Naive thymus-derived CD4-positive, alpha-beta T cell (primary cell): ENCODE data around the gene TNFAIP8L2. TPM values are rescaled to one million over a fixed set of nuclear protein-coding genes. Genes with fewer than 3 reads are reported as not detected.

ENCODE experiments used
- ATAC-seq: fragments of 150-1000 bp; cut with Tn5 transposase; 2 replicates; pipeline ENCODE4 v1.10.0; 2021; ENCODE audit warnings: mild to moderate bottlenecking, moderate library complexity
- CTCF ChIA-PET: fragments of 350-600 bp; sonication (Branson Sonifier 250); formaldehyde crosslinking; loops from one replicate; lab custom pipeline; 2021; ENCODE audit warnings: antibody characterized with exemption; lab: Charles Lee
- POLR2A ChIA-PET: fragments of 350-600 bp; sonication (Branson Sonifier 250); formaldehyde crosslinking; loops from one replicate; lab custom pipeline; 2021; ENCODE audit warnings: antibody characterized with exemption, inconsistent platforms; lab: Charles Lee
- DNase-seq, 9 donors: peaks; one replicate each; pipeline versions ENCODE4 v3.0.0 to v3.0.0-alpha.2; 2020 to 2022; ENCODE audit warnings: mixed read lengths in 1 of 9
- H3K27ac ChIP-seq: one replicate; pipeline ENCODE4 v1.7.0; 2013; ENCODE audit warnings: mild to moderate bottlenecking, low read depth, low read length, moderate library complexity
- H3K27me3 ChIP-seq, 2 donors: one replicate each; pipeline ENCODE4 v1.7.0; 2013; ENCODE audit warnings: low read length in 2 of 2, mild to moderate bottlenecking in 2 of 2, moderate library complexity in 2 of 2; ENCODE audit not compliant: control insufficient read depth in 2 of 2, insufficient read depth in 2 of 2
- H3K36me3 ChIP-seq, 3 experiments: 1 replicate in 2 of 3; 2 replicates in 1 of 3; pipeline ENCODE4 v1.7.0; 2013; ENCODE audit warnings: low read length in 3 of 3, mild to moderate bottlenecking in 3 of 3, moderate library complexity in 1 of 3; ENCODE audit not compliant: insufficient read depth in 3 of 3, control insufficient read depth in 2 of 3
- H3K4me1 ChIP-seq, 2 donors: one replicate each; pipeline ENCODE4 v1.7.0; 2013; ENCODE audit warnings: low read length in 2 of 2, mild to moderate bottlenecking in 2 of 2, moderate library complexity in 1 of 2; ENCODE audit not compliant: control insufficient read depth in 2 of 2, insufficient read depth in 2 of 2
- H3K4me3 ChIP-seq: 2 replicates; pipeline ENCODE4 v1.7.0; 2013; ENCODE audit warnings: mild to moderate bottlenecking, low read length
- H3K9me3 ChIP-seq, 3 experiments: 1 replicate in 2 of 3; 2 replicates in 1 of 3; pipeline ENCODE4 v1.7.0; 2013; ENCODE audit warnings: low read length in 3 of 3; ENCODE audit not compliant: control insufficient read depth in 2 of 3
- H3K27ac Mint-ChIP-seq, 9 donors: one replicate each; pipeline ENCODE4 v1.8.0; 2020 to 2022; ENCODE audit warnings: mixed read lengths in 9 of 9, mild to moderate bottlenecking in 8 of 9, moderate library complexity in 5 of 9, inconsistent platforms in 2 of 9
- H3K27me3 Mint-ChIP-seq, 5 donors: one replicate each; pipeline ENCODE4 v1.8.0; 2021 to 2022; ENCODE audit warnings: mixed read lengths in 5 of 5, mild to moderate bottlenecking in 1 of 5
- H3K36me3 Mint-ChIP-seq, 5 donors: one replicate each; pipeline ENCODE4 v1.8.0; 2020 to 2022; ENCODE audit warnings: mixed read lengths in 5 of 5, mild to moderate bottlenecking in 3 of 5, inconsistent platforms in 1 of 5
- H3K4me1 Mint-ChIP-seq, 7 donors: one replicate each; pipeline ENCODE4 v1.8.0; 2020 to 2022; ENCODE audit warnings: mixed read lengths in 7 of 7, mild to moderate bottlenecking in 3 of 7, inconsistent platforms in 1 of 7
- H3K4me3 Mint-ChIP-seq, 10 donors: one replicate each; pipeline ENCODE4 v1.8.0; 2020 to 2022; ENCODE audit warnings: mild to moderate bottlenecking in 10 of 10, mixed read lengths in 10 of 10, moderate library complexity in 6 of 10, inconsistent platforms in 2 of 10
- H3K9me3 Mint-ChIP-seq, 11 donors: one replicate each; pipeline ENCODE4 v1.8.0; 2020 to 2022; ENCODE audit warnings: mixed read lengths in 11 of 11, mild to moderate bottlenecking in 4 of 11, inconsistent platforms in 1 of 11, moderate library complexity in 1 of 11
- intact Hi-C, 2 donors: fragments of 100-400 bp; cut with micrococcal nuclease; formaldehyde crosslinking; loops; one replicate each; pipeline ENCODE4 v1.15.1; 2023
- polyA plus RNA-seq, 2 donors: library from polyadenylated mRNA; unstranded; fragments of 300-500 nt; fragmentation: Illumina TruSeq; gene quantifications; one replicate each; pipeline ENCODE4 v1.2.3, GENCODE V29; 2021
- total RNA-seq, 6 experiments: library from RNA in 5 of 6; stranded (reverse) in 5 of 6; gene quantifications; 1 replicate in 5 of 6; 2 replicates in 1 of 6; pipeline ENCODE4 v1.2.3 and lab custom pipeline; 2021 to 2026

Gene TNFAIP8L2
- total and polyA plus RNA-seq, 7 experiments from 2014 or later: 3.1 to 77.3 (median 37.6) TPM

- H3K27ac Mint-ChIP-seq: peak overlapping the region; percentile 13 to 94 (median 84)
- ChIA-PET CTCF (interaction anchor here (0.6 to 2.5 kb wide), 7 partner anchors 14 to 166 kb away, joined by 3 to 16 read pairs (median 4); partner anchors contain the start of gene TNFAIP8L2), POLR2A (interaction anchor here (0.6 to 3.1 kb wide), 22 partner anchors 10 to 496 kb away, joined by 3 to 19 read pairs (median 4); partner anchors contain the start of genes C1orf56, LYSMD1, SCNM1 and TNFAIP8L2)
- peaks cover 0 to 4% (median 0%) of the 10 kb centered on the region in 5 donors for H3K36me3 Mint-ChIP-seq
- H3K4me3 Mint-ChIP-seq: peak overlapping the region; percentile 70 to 88 (median 83)
- H3K27me3 Mint-ChIP-seq: peaks cover 0 to 12% (median 0%) of the 10 kb centered on the region in 5 donors
- Histone ChIP-seq H3K27ac (peak overlapping the region; percentile 58), H3K4me1 (peaks cover 0 to 4% of the 10 kb centered on the region in 2 donors), H3K4me3 (peak overlapping the region; percentile 49), H3K9me3 (no peaks in the 10 kb centered on the region), H3K27me3 (no peaks in the 10 kb centered on the region), H3K36me3 (no peaks in the 10 kb centered on the region)
- peaks cover 4 to 15% (median 11%) of the 10 kb centered on the region in 7 donors for H3K4me1 Mint-ChIP-seq
- intact Hi-C loops: loop anchor here in 1 of 2 donors (1.0 kb wide), 3 partner anchors 15 to 61 kb away; partner anchors contain the start of genes GABPB2, SEMA6C and TNFAIP8L2
- H3K9me3 Mint-ChIP-seq: no peaks in the 10 kb centered on the region
- DNase-seq (peak; percentile 37 to 92 (median 86)), ATAC-seq (peak; percentile 99)
Measured at GRCh38 chr1:151130987-151131586, 25.4 kb upstream of the TNFAIP8L2 start.

- Histone ChIP-seq H3K36me3 (no peaks in the 10 kb centered on the region), H3K4me1 (peaks cover 0 to 4% of the 10 kb centered on the region in 2 donors), H3K27ac (no peak overlapping the region), H3K27me3 (no peaks in the 10 kb centered on the region), H3K4me3 (peak overlapping the region; percentile 49), H3K9me3 (no peaks in the 10 kb centered on the region)
- H3K4me3 Mint-ChIP-seq: peak overlapping the region; percentile 70 to 88 (median 83)
- no peak for ATAC-seq
- POLR2A ChIA-PET: interaction anchor here (0.6 to 3.1 kb wide), 20 partner anchors 9 to 158 kb away, joined by 3 to 19 read pairs (median 4); partner anchors contain the start of genes C1orf56, LYSMD1, SCNM1 and TNFAIP8L2
- intact Hi-C loops: loop anchor here in 1 of 2 donors (1.0 kb wide), 3 partner anchors 14 to 62 kb away; partner anchors contain the start of genes GABPB2, SEMA6C and TNFAIP8L2
- no peak for DNase-seq
- CTCF ChIA-PET: interaction anchor here (0.5 to 2.5 kb wide), 8 partner anchors 13 to 166 kb away, joined by 3 to 16 read pairs (median 4); partner anchors contain the start of gene TNFAIP8L2
- peaks cover 8 to 15% (median 11%) of the 10 kb centered on the region in 7 donors for H3K4me1 Mint-ChIP-seq
- H3K9me3 Mint-ChIP-seq: peaks cover 0 to 3% (median 0%) of the 10 kb centered on the region in 11 donors
- peaks cover 0 to 6% (median 5%) of the 10 kb centered on the region in 5 donors for H3K36me3 Mint-ChIP-seq
- H3K27ac Mint-ChIP-seq: peak overlapping the region; percentile 13 to 94 (median 83)
- peaks cover 0 to 12% (median 0%) of the 10 kb centered on the region in 5 donors for H3K27me3 Mint-ChIP-seq
Measured at GRCh38 chr1:151131701-151132334, 24.6 kb upstream of the TNFAIP8L2 start.

GRCh38 chr1:151132335-151133017, 24.0 kb upstream of the TNFAIP8L2 start:
- ATAC-seq: no peak
- peaks cover 0 to 12% (median 0%) of the 10 kb centered on the region in 5 donors for H3K27me3 Mint-ChIP-seq

GRCh38 chr1:151133018-151133806, 23.2 kb upstream of the TNFAIP8L2 start:
- intact Hi-C loops: no loop called here
- CTCF ChIA-PET: interaction anchor here (0.5 to 1.2 kb wide), 4 partner anchors 19 to 295 kb away, joined by 3 read pairs; no protein-coding TSS in a partner anchor
- no peak overlapping the region for H3K27ac Mint-ChIP-seq
- H3K36me3 Mint-ChIP-seq: peaks cover 0 to 8% (median 5%) of the 10 kb centered on the region in 5 donors
- H3K4me1 Mint-ChIP-seq: peaks cover 8 to 15% (median 11%) of the 10 kb centered on the region in 7 donors
- no peaks in the 10 kb centered on the region for H3K27me3 ChIP-seq
- no peak overlapping the region for H3K27ac ChIP-seq
- H3K4me3 Mint-ChIP-seq: peak overlapping the region in 4 of 10 donors; percentile 48 to 75 (median 68)
- H3K4me3 ChIP-seq: no peak overlapping the region
- H3K4me1 ChIP-seq: peaks cover 0 to 4% of the 10 kb centered on the region in 2 donors
- DNase-seq (no peak), ATAC-seq (no peak)
- peaks cover 0 to 12% (median 0%) of the 10 kb centered on the region in 5 donors for H3K27me3 Mint-ChIP-seq
- POLR2A ChIA-PET: interaction anchor here (1.1 kb wide), 1 partner anchor 11 kb away, joined by 3 read pairs; no protein-coding TSS in a partner anchor
- no peaks in the 10 kb centered on the region for H3K36me3 ChIP-seq
- no peaks in the 10 kb centered on the region for H3K9me3 ChIP-seq
- peaks cover 0 to 3% (median 0%) of the 10 kb centered on the region in 11 donors for H3K9me3 Mint-ChIP-seq

More at GRCh38 chr1:151132335-151133017, 24.0 kb upstream of the TNFAIP8L2 start:
- no peak for DNase-seq
- CTCF ChIA-PET: interaction anchor here (0.5 to 1.0 kb wide), 3 partner anchors 20 to 33 kb away, joined by 3 read pairs; no protein-coding TSS in a partner anchor
- peaks cover 0 to 4% of the 10 kb centered on the region in 2 donors for H3K4me1 ChIP-seq
- no peaks in the 10 kb centered on the region for H3K9me3 ChIP-seq
- no peaks in the 10 kb centered on the region for H3K36me3 ChIP-seq
- peaks cover 0 to 8% (median 5%) of the 10 kb centered on the region in 5 donors for H3K36me3 Mint-ChIP-seq
- H3K9me3 Mint-ChIP-seq: peaks cover 0 to 3% (median 0%) of the 10 kb centered on the region in 11 donors
- peaks cover 8 to 15% (median 11%) of the 10 kb centered on the region in 7 donors for H3K4me1 Mint-ChIP-seq
- H3K27me3 ChIP-seq: no peaks in the 10 kb centered on the region
- H3K27ac Mint-ChIP-seq: no peak overlapping the region
- intact Hi-C loops: no loop called here
- H3K4me3 Mint-ChIP-seq: peak overlapping the region in 3 of 10 donors; percentile 34 to 88 (median 81)
- H3K27ac ChIP-seq: no peak overlapping the region
- POLR2A ChIA-PET: interaction anchor here (0.6 to 1.8 kb wide), 3 partner anchors 11 to 31 kb away, joined by 3 to 6 read pairs (median 3); no protein-coding TSS in a partner anchor
- no peak overlapping the region for H3K4me3 ChIP-seq

- Mint-ChIP-seq H3K36me3 (peaks cover 0 to 8% (median 5%) of the 10 kb centered on the region in 5 donors), H3K4me3 (peak overlapping the region in 3 of 10 donors; percentile 4 to 28 (median 17))
Measured at GRCh38 chr1:151134396-151134795, 22.1 kb upstream of the TNFAIP8L2 start.

More at GRCh38 chr1:151134396-151134795, 22.1 kb upstream of the TNFAIP8L2 start:
- no peaks in the 10 kb centered on the region for H3K36me3 ChIP-seq
- H3K9me3 ChIP-seq: no peaks in the 10 kb centered on the region
- H3K4me1 ChIP-seq: peaks cover 0 to 4% of the 10 kb centered on the region in 2 donors
- DNase-seq (no peak), ATAC-seq (no peak)
- Mint-ChIP-seq H3K9me3 (peaks cover 0 to 3% (median 0%) of the 10 kb centered on the region in 11 donors), H3K27me3 (peaks cover 0 to 12% (median 0%) of the 10 kb centered on the region in 5 donors), H3K4me1 (peaks cover 8 to 15% (median 11%) of the 10 kb centered on the region in 7 donors), H3K27ac (peak overlapping the region in 2 of 9 donors; percentile 60 to 65)
- no peak overlapping the region for H3K4me3 ChIP-seq
- H3K27me3 ChIP-seq: no peaks in the 10 kb centered on the region
- intact Hi-C loops: no loop called here
- H3K27ac ChIP-seq: no peak overlapping the region
- POLR2A ChIA-PET: interaction anchor here (0.6 to 1.0 kb wide), 3 partner anchors 8 to 451 kb away, joined by 3 to 6 read pairs (median 3); partner anchors contain the start of gene SEMA6C
- CTCF ChIA-PET: interaction anchor here (0.5 to 1.2 kb wide), 3 partner anchors 83 to 163 kb away, joined by 3 to 4 read pairs (median 3); no protein-coding TSS in a partner anchor
